ENCODE data around the gene GPBP1. TPM values are rescaled to one million over a fixed set of nuclear protein-coding genes. Genes with fewer than 3 reads are reported as not detected.

GPBP1 gene
- total RNA-seq, 1 experiment from 2014 or later = 112 TPM

- no peaks in the 10 kb centered on the region for H3K23me2 ChIP-seq (ENCODE audit: insufficient read length, low read depth, low read length, poor library complexity, severe bottlenecking)
- no peak overlapping the region for H4K5ac ChIP-seq (ENCODE audit: insufficient read length, low read depth, low read length)
- no peak overlapping the region for H3K27ac ChIP-seq (ENCODE audit: insufficient read length, low read depth, low read length)
- H2AK5ac ChIP-seq (ENCODE audit: insufficient read length, low read length) = no peak overlapping the region
- H3K79me2 ChIP-seq (ENCODE audit: insufficient read depth, low read length) = no peaks in the 10 kb centered on the region
- TF ChIP-seq CTCF (conservative IDR thresholded peaks at IDR 0.05) = no peak
- H3K9me3 Mint-ChIP-seq = no peaks in the 10 kb centered on the region
- peak overlapping the region in 1 of 3 experiments; percentile 68; a peak in 1 of 7 replicates for H3K27ac Mint-ChIP-seq
- H3K4me1 Mint-ChIP-seq = 0 out of 4 replicates have a peak, but pooled peaks cover 0 to 4% of the 10 kb centered on the region in 2 experiments
- H3K36me3 Mint-ChIP-seq (ENCODE audit: insufficient read depth in 1 of 3, low read depth in 3 of 3) = no peaks in the 10 kb centered on the region
- no peak overlapping the region for H2BK12ac ChIP-seq (ENCODE audit: insufficient read length, low read depth, low read length)
- H3K56ac ChIP-seq (ENCODE audit: insufficient read length, low read depth, low read length) = no peak overlapping the region
- H3K4me2 ChIP-seq (ENCODE audit: insufficient read depth, insufficient read length, low read length) = no peak overlapping the region
- no peaks in the 10 kb centered on the region for H4K20me1 ChIP-seq (ENCODE audit: control insufficient read depth, insufficient read depth, insufficient read length)
- H2AFZ ChIP-seq (ENCODE audit: low read length) = no peak overlapping the region
- H3T11ph ChIP-seq (ENCODE audit: low read length) = no peak overlapping the region
- H3K4me3 Mint-ChIP-seq = no peak overlapping the region
- no peaks in the 10 kb centered on the region for H3K79me1 ChIP-seq (ENCODE audit: insufficient read depth, low read depth, low read length, poor library complexity, severe bottlenecking)
- no peaks in the 10 kb centered on the region for H3K9me3 ChIP-seq (ENCODE audit: control insufficient read depth, low read depth, low read length)
- no peak overlapping the region for H3K18ac ChIP-seq (ENCODE audit: insufficient read length, low read depth, low read length)
- no peak overlapping the region for H2BK5ac ChIP-seq (ENCODE audit: insufficient read length, low read length)
- H2BK20ac ChIP-seq (ENCODE audit: low read depth, low read length, poor library complexity, severe bottlenecking) = no peak overlapping the region
- H3K14ac ChIP-seq (ENCODE audit: insufficient read depth, low read length) = no peak overlapping the region
- no peaks in the 10 kb centered on the region for H3K27me3 Mint-ChIP-seq (ENCODE audit: low read depth)
- H4K8ac ChIP-seq (replicated peaks; ENCODE audit: insufficient read length, low read depth, low read length) = no peak overlapping the region
- DNase-seq = no peak
- no peaks in the 10 kb centered on the region for H3K4me1 ChIP-seq (ENCODE audit: insufficient read depth, low read length)
- H4K91ac ChIP-seq (ENCODE audit: insufficient read length, low read depth, low read length) = no peak overlapping the region
- no peak overlapping the region for H3K23ac ChIP-seq (ENCODE audit: insufficient read length, low read depth, low read length)
- H2BK15ac ChIP-seq (ENCODE audit: low read depth, low read length) = no peak overlapping the region
- no peak overlapping the region for H3K9ac ChIP-seq (ENCODE audit: extremely low read depth, insufficient read length, low read length)
- no peak overlapping the region for H2BK120ac ChIP-seq (ENCODE audit: low read depth, low read length, poor library complexity, severe bottlenecking)
- H3K27me3 ChIP-seq (ENCODE audit: insufficient read depth, low read length) = no peaks in the 10 kb centered on the region
- no CpG with 5 or more reads among the region's 3 CpGs for WGBS (ENCODE audit: extremely low coverage, insufficient read length, low lambda C conversion rate)
- no peak overlapping the region for H3K4ac ChIP-seq (ENCODE audit: low read depth, low read length)
Observed at GRCh38 chr5:57163553-57164006, 10.3 kb upstream of the GPBP1 start.
